ENCODE data around the gene RRP36. TPM values are rescaled to one million over a fixed set of nuclear protein-coding genes. Genes with fewer than 3 reads are reported as not detected.
A peak's percentile ranks its signal among the peaks of the same experiment; 100 is the strongest.

The RRP36 gene
- total and polyA plus RNA-seq, 11 donors: 18.7 to 53.4 (median 32.3) TPM

- intact Hi-C loops (cut with DNase I): loop anchor here in 3 of 10 donors (5.0 to 10.0 kb wide), 3 partner anchors 37 to 70 kb away; partner anchors contain the start of genes CNPY3 (in 2 of the 3), KLHDC3 (in 1 of the 3) and MEA1 (in 1 of the 3)
- DNase-seq: no peak
- TF ChIP-seq, protein P1, sequence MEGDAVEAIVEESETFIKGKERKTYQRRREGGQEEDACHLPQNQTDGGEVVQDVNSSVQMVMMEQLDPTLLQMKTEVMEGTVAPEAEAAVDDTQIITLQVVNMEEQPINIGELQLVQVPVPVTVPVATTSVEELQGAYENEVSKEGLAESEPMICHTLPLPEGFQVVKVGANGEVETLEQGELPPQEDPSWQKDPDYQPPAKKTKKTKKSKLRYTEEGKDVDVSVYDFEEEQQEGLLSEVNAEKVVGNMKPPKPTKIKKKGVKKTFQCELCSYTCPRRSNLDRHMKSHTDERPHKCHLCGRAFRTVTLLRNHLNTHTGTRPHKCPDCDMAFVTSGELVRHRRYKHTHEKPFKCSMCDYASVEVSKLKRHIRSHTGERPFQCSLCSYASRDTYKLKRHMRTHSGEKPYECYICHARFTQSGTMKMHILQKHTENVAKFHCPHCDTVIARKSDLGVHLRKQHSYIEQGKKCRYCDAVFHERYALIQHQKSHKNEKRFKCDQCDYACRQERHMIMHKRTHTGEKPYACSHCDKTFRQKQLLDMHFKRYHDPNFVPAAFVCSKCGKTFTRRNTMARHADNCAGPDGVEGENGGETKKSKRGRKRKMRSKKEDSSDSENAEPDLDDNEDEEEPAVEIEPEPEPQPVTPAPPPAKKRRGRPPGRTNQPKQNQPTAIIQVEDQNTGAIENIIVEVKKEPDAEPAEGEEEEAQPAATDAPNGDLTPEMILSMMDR (IDR thresholded peaks at IDR 0.05): no peak
- TF ChIP-seq POLR2A (IDR thresholded peaks at IDR 0.05): no peak
These were observed 46.4 kb upstream of the RRP36 start for GRCh38 chr6:42974919-42975505.

GRCh38 chr6:42978487-42978838 is 43.0 kb upstream of the RRP36 start:
- no peaks in the 10 kb centered on the region for H3K9me3 ChIP-seq
- peak in 4 of 5 donors; percentile 32 to 70 (median 52) for DNase-seq
- peaks cover 0 to 36% (median 23%) of the 10 kb centered on the region in 12 donors for H3K4me1 ChIP-seq
- peak overlapping the region; percentile 61 to 99 (median 88) for H3K4me3 ChIP-seq
- peaks cover 0 to 13% (median 4%) of the 10 kb centered on the region in 9 donors for H3K36me3 ChIP-seq
- WGBS, 4 donors: 0 to 1% (median 1%) methylated on average over 14 to 28 of the region's 28 CpGs
- H3K27me3 ChIP-seq: no peaks in the 10 kb centered on the region
- TF ChIP-seq, protein P1 (IDR thresholded peaks at IDR 0.05): no peak
- TF ChIP-seq POLR2A (IDR thresholded peaks at IDR 0.05): no peak
- ATAC-seq: peak in 3 of 4 donors; percentile 13 to 53 (median 48)
- intact Hi-C loops (cut with DNase I): loop anchor here in 4 of 10 donors (2.0 to 10.0 kb wide), 4 partner anchors 34 to 74 kb away; partner anchors contain the start of genes CNPY3 (in 2 of the 4), MEA1 (in 2 of the 4) and KLHDC3 (in 1 of the 4)
- H3K27ac ChIP-seq: peak overlapping the region; percentile 27 to 95 (median 91)

More at GRCh38 chr6:42974919-42975505, 46.4 kb upstream of the RRP36 start:
- H3K9me3 ChIP-seq: no peaks in the 10 kb centered on the region
- 78 to 86% (median 82%) methylated on average over 5 of the region's 5 CpGs for WGBS, 4 donors
- ATAC-seq: no peak
- no peak overlapping the region for H3K4me3 ChIP-seq
- peaks cover 0 to 40% (median 21%) of the 10 kb centered on the region in 12 donors for H3K4me1 ChIP-seq
- H3K36me3 ChIP-seq: peaks cover 0 to 24% (median 4%) of the 10 kb centered on the region in 9 donors
- no peak overlapping the region for H3K27ac ChIP-seq
- H3K27me3 ChIP-seq: no peaks in the 10 kb centered on the region

DNA sequence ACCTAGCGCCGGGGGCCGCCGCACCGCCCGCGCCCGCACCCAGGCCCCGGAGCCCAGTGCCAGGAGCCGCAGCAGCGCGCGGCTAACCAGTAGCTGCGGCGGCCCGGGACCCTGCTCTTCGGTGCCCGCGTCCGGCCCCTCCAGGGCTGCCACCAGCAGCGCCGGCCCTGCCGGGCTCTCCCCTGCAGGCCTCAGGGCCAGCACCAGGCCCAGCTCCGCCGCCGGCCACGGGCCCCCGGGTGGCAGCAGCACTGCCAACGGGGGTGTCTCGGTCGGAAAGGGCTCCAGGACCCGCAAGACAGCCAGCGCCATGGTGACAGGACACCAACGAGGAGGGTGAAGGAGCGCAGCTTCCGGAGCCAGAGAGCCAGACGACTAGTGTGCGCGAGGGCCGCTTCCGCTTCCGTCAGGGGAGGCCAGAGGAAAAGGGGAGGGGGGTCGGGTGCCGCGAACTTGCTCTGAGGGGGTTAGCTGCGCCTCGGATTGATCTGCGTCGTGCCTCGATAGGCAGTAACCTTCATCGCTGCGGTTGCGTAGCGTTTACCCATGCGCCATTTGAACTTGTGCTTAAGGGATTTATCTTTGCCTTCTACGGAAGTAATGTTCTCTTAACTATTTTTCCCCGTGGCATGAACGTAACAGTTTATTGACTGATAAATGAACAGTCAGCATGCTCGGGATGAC is 42.4 kb upstream of the RRP36 start, which contains the start of gene PEX6:
PEX6 (minus strand) TSS at position 343 of the 684 bp plus-strand sequence; CDS start at position 312, 31 bp downstream.
- WGBS, 4 donors: 0% methylated on average over 31 to 59 of the region's 59 CpGs
- intact Hi-C loops (cut with DNase I): loop anchor here in 4 of 10 donors (2.0 to 10.0 kb wide), 4 partner anchors 33 to 74 kb away; partner anchors contain the start of genes CNPY3 (in 2 of the 4), MEA1 (in 2 of the 4) and KLHDC3 (in 1 of the 4)
- DNase-seq (peak; percentile 90 to 96 (median 94)), ATAC-seq (peak; percentile 93 to 97 (median 96))
- Histone ChIP-seq H3K4me1 (peaks cover 0 to 41% (median 28%) of the 10 kb centered on the region in 12 donors), H3K36me3 (peaks cover 0 to 9% (median 2%) of the 10 kb centered on the region in 9 donors), H3K4me3 (peak within 1 kb of the TSS; percentile 61 to 99 (median 88)), H3K9me3 (no peaks in the 10 kb centered on the region), H3K27ac (peak within 1 kb of the TSS; percentile 27 to 95 (median 91)), H3K27me3 (no peaks in the 10 kb centered on the region)
- TF ChIP-seq POLR2A (IDR thresholded peaks at IDR 0.05): peak in 1 of 2 donors; percentile 52
- TF ChIP-seq, protein P1 (IDR thresholded peaks at IDR 0.05): no peak
